Omental fat pad (tissue), 4 donors: Measurements from ENCODE around the gene UMODL1. TPM values are rescaled to one million over a fixed set of nuclear protein-coding genes. Genes with fewer than 3 reads are reported as not detected.

Experiments
- ATAC-seq: fragments of 150-250 bp; one replicate; pipeline ENCODE4 v1.9.1; 2016; ENCODE audit warnings: mild to moderate bottlenecking, moderate library complexity; ENCODE audit not compliant: low FRiP score
- DNase-seq: peaks from one replicate; pipeline ENCODE4 v3.0.0-alpha.2; 2019; ENCODE audit warnings: low spot score
- total RNA-seq, 4 donors: library from RNA; depleted of rRNA; stranded (reverse); fragments of >200 nt; gene quantifications; one replicate each; pipeline ENCODE4 v1.1.0, GENCODE V29; 2016
- TF ChIP-seq, protein P1 (sequence below), 3 donors: fragments of 450-650 bp; IDR thresholded peaks; one replicate each; pipeline ENCODE4 v1.5.1; 2016 to 2017; ENCODE audit warnings: antibody characterized with exemption in 3 of 3, mild to moderate bottlenecking in 3 of 3, moderate library complexity in 2 of 3

Gene UMODL1
- total RNA-seq, 4 donors from 2014 or later, result not detected

DNA sequence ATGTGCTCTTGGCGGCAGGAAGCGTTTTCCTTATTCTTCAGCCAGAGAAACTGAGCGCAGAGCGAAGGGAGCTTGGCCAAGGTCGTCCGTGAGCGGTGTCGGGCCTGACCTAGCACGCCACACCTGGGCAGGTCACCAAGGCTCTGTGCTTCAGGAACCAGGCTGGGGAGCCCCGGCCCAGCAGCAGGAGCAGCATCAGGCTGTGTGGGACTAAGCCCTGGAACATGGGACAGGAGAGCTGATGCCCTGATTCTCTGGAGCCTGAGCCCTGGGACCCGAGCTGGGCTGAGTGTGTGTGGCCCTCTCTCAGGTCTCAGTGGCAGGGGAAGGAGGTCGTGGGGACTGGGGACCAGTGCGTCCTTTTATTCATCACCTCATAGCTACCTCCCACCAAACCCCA, 82.6 kb downstream of the UMODL1 start:
- ATAC-seq (no peak), DNase-seq (no peak)
- TF ChIP-seq, protein P1, sequence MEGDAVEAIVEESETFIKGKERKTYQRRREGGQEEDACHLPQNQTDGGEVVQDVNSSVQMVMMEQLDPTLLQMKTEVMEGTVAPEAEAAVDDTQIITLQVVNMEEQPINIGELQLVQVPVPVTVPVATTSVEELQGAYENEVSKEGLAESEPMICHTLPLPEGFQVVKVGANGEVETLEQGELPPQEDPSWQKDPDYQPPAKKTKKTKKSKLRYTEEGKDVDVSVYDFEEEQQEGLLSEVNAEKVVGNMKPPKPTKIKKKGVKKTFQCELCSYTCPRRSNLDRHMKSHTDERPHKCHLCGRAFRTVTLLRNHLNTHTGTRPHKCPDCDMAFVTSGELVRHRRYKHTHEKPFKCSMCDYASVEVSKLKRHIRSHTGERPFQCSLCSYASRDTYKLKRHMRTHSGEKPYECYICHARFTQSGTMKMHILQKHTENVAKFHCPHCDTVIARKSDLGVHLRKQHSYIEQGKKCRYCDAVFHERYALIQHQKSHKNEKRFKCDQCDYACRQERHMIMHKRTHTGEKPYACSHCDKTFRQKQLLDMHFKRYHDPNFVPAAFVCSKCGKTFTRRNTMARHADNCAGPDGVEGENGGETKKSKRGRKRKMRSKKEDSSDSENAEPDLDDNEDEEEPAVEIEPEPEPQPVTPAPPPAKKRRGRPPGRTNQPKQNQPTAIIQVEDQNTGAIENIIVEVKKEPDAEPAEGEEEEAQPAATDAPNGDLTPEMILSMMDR (IDR thresholded peaks at IDR 0.05), result no peak

DNA sequence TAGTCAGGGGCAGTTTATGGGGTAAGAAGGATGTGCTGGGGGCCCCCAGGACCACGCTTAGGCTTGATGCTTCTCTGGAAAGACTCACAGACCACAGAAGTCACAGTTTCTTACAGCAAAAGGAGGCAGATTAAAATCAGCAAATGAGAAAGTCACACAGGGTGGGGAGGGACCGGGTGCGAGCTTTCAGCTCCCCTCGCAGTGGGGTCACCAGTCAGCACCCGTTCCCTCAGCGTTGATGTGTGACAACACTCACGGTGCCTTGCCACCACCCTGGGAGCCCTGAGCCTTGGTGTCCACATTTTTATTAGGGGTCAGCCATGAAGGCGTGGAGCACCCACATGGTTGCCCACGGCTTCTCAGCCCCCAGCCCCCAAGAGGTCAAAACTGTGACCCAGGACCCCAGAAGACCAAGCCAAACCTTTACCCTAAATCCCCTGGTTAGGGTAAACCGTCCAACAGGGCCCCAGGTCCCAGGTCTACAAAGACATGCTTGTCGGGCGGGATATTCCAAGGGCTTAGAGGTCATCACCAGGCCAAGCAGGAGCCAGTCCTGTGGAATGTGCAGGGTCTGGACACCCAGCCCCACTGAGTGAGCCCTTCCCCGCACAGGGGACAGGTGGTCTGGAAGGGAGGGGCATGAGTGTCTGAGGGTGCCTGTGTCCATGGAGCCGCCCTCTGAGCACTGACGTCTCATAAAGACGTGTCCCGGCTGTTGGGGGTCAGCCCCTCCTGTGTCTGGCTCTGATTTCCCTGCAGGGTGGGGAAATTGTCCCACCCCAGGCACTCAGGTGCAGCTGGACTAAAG, 83.3 kb downstream of the UMODL1 start:
- TF ChIP-seq, protein P1 (IDR thresholded peaks at IDR 0.05), result no peak
- ATAC-seq (no peak), DNase-seq (no peak)

DNA sequence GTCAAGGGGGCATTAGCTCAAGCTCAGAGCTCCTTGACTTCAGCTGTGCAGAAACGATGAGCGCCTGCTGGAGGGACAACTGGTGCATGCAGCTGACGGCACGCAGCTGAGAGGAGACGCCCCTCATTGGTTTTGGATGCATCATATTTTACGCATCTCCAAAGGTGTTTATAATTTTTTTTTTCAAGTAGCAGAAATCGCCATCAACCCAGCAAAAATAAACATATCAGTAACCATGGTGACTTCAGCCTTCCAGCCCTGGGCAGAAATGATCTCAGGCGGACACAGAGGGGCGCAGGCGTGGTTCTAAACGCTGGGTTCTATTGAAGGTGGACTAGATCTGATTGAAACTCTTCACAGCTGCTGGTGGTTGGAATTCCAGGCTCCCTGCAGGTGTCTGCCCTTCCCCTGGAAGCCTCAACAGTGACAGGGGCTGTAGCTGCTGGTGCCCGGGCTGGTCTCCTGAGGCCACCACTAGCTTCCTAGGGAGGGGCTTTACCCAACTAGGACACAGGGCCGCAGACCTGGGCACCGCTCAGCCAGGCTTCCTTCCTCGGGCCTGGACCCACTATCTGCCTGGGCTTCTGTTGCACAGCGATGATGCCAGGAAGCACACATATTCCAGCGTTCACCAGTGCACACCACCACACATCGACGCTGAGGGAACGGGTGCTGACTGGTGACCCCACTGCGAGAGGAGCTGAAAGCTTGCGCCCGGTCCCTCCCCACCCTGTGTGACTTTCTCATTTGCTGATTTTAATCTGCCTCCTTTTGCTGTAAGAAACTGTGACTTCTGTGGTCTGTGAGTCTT, 84.1 kb downstream of the UMODL1 start:
- ATAC-seq, result no peak
- DNase-seq, result no peak
- TF ChIP-seq, protein P1 (IDR thresholded peaks at IDR 0.05), result no peak

DNA sequence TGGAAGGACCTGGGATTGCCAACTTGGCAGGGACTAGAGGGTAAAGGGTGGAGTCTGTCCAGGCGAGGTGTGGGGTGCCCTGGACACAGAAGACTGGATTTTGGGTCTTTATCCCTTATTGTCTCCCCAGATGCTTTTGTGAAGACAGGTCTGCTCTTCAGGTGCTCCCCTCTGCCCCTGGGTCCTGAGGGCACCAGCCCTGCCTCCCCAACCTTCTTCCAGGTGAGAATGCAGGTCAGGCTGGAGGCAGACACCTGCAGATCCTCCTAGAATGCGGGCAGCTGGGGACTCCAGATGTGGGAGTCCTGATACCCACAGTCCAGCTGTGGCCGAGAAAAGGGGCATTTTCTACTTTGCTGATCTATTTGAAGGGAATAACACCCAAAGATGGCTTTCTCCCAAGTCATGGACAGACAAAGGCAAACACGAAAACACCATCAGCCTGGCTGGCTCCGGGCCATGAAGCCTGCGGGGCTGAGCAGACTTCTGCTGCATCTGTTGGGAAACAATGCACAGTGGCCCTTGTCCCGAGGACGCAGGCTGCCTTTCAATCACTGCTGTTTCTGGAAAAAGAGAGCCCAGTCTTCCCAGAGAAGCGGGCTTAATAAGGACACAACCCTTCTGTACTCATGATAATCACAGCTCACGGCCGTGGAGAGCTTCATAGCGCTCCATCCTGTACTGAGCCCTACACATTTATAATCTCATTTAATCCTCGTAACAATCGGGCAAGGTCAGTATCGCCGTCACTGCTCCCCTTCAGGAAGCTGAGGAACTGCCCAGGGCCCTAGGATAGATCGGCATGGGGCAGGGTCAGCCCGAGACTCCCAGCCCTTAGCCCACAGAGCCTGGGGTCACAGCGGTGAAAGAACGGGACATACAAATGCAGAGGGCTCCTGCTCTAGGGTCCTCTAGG, 85.8 kb downstream of the UMODL1 start:
- ATAC-seq, result no peak
- DNase-seq, result no peak
- TF ChIP-seq, protein P1 (IDR thresholded peaks at IDR 0.05), result no peak

DNA sequence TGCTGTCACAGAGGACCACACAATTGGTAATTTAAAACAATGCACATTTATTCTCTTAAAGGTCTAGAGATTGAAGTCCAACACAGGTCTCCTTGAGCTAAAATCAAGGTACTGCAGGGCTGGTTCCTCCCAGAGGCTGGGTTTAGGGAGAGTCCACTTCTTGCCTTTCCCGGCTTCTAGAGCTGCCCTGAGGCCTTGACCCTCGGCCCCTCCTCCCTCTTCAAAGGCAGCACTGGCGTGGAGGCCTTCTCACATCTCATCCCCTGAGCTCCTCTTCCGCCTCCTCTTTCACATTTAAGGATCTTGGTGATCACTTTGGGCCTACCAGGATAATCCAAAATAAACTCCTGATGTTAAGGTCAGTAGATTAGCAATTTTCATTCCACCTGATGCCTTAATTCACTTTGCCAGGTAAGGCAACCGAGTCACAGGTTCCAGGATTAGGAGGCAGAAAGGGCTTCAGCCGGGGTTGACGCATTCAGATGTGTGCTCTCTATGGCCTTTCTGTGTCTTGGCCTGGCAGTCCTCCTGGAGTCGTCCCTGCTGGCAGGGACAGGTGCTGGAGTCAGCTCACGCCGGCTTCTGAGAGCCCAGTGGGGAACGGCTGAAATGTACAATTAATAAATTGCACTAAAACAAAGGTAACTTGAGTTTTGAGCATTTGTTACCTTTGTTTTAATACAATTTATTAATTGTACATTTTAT, 86.6 kb downstream of the UMODL1 start:
- TF ChIP-seq, protein P1 (IDR thresholded peaks at IDR 0.05), result no peak
- ATAC-seq, result no peak
- DNase-seq, result no peak

DNA sequence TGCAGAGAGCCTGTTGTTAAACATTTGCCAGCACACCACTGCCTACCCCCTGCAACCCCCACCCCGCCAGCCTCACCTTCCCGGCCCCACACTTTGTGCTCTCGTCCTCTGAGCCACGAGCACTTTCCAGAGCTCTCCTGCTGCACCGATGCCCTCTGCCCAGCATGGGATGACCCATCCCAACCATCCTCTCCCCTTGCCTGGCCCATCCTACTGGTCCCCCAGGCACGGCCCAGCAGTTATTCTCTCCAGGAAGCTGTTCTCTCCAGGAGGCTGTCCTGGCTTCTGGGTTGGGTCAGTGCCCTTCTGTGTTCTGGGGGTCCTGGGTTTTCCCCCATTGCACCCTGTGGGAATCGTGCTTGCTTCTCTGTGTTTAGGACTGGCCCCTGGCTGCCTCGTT, 87.7 kb downstream of the UMODL1 start:
- no peak for DNase-seq
- no peak for ATAC-seq
- TF ChIP-seq, protein P1 (IDR thresholded peaks at IDR 0.05), result no peak
